ENCODE results near the gene TBC1D10B. TPM values are rescaled to one million over a fixed set of nuclear protein-coding genes. Genes with fewer than 3 reads are reported as not detected.

Gene TBC1D10B
- total and polyA plus RNA-seq, 9 of the 15 experiments (the other 6 are each of a cell fraction or from before 2014, with no cell fraction given), result 2.2 to 55.4 (median 17.5) TPM

DNA sequence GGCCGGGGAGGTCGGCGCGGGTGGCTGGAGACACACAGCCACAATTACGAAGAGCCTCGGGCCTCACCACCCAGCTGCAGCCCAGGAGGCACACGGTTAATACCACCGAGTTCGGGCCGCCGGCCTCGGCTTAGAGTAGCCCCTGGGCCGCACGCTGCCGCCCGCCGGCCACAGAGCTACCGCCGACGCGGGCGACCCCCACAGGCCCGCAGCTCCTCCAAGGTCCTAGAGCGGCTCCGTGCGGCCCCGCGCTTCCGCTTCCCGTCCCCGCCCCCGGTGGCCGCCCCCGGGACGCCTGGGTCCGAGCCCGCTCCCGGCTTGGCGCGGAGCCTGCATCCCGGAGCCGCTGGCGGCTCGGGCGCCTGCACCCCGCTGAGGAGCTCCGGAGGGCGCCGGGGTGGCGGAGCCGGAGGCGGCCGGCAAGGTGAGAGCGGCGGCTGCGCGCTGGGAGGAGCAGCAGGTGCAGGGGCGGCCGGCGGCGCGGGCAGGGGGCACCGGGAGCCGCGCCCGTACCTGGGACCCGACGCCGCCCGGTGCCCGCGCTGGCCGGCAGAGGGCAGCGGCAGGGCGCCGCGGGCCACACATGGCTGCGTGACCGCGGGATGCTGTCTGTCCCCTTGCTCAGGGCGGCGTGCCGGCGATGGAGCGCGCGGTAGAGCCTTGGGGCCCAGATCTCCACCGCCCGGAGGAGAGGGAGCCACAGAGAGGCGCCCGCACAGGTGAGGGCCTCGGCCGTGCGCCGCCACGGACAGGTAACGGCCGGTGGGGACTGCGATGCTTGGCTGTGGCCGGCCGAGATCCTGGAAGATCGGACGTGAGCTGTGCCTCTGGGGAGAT, 25.1 kb upstream of the TBC1D10B start, which contains the start of gene ZNF48 (continued):
- TF ChIP-seq SMAD4 (CRISPR knock-in tag; conservative IDR thresholded peaks at IDR 0.05) (peak; percentile 90), ZNF76 (CRISPR knock-in tag; IDR thresholded peaks at IDR 0.05; ENCODE audit: borderline replicate concordance) (no peak), PHF21A (IDR thresholded peaks at IDR 0.05; ENCODE audit: borderline replicate concordance, low read depth) (no peak), STAT5B (CRISPR knock-in tag; IDR thresholded peaks at IDR 0.05) (no peak), KLF1 (tag; IDR thresholded peaks at IDR 0.05) (peak; percentile 57; the same call in 1 of the 2 replicates), TOE1 (IDR thresholded peaks at IDR 0.05; ENCODE audit: borderline replicate concordance) (peak; percentile 38; the same call in 1 of the 2 replicates), TOE1 (CRISPR knock-in tag; IDR thresholded peaks at IDR 0.05; ENCODE audit: borderline replicate concordance, low read depth) (no peak), ZNF253 (CRISPR knock-in tag; conservative IDR thresholded peaks at IDR 0.05) (no peak), ZBTB1 (CRISPR knock-in tag; IDR thresholded peaks at IDR 0.05; ENCODE audit: borderline replicate concordance, low read depth) (peak; percentile 93; the same call in 1 of the 2 replicates), KDM4B (IDR thresholded peaks at IDR 0.05; ENCODE audit: borderline replicate concordance in 2 of 2, low read depth in 1 of 2) (no peak), YY1 (IDR thresholded peaks at IDR 0.05; ENCODE audit: borderline replicate concordance in 1 of 3, control insufficient read depth in 1 of 3, extremely low read depth in 1 of 3, insufficient read depth in 3 of 3, insufficient read length in 1 of 3, insufficient replicate concordance in 2 of 3, low read depth in 1 of 3, low read length in 2 of 3) (peak in 2 of 3 experiments; percentile 44 to 57), FIP1L1 (IDR thresholded peaks at IDR 0.05; ENCODE audit: low read depth, low read length, poor library complexity, severe bottlenecking) (peak; percentile 67), SPI1 (IDR thresholded peaks at IDR 0.05; ENCODE audit: borderline replicate concordance, low read depth, low read length) (peak; percentile 55; the same call in 1 of the 2 replicates), GATAD2B (IDR thresholded peaks at IDR 0.05; ENCODE audit: borderline replicate concordance) (peak; percentile 97), PHF8 (IDR thresholded peaks at IDR 0.05; ENCODE audit: borderline replicate concordance, low read length) (peak; percentile 60; the same call in 1 of the 2 replicates), MECOM (CRISPR knock-in tag; IDR thresholded peaks at IDR 0.05) (no peak), GATAD2A (IDR thresholded peaks at IDR 0.05) (0 out of 2 replicates have a peak, but pooled peaks have one; percentile 28), HDAC1 (IDR thresholded peaks at IDR 0.05) (peak in 1 of 2 experiments; percentile 80; a peak in 2 of 4 replicates), CSDE1 (IDR thresholded peaks at IDR 0.05) (no peak), ZNF444 (CRISPR knock-in tag; IDR thresholded peaks at IDR 0.05) (no peak), ZNF197 (CRISPR knock-in tag; IDR thresholded peaks at IDR 0.05; ENCODE audit: low read depth) (no peak), JUN (IDR thresholded peaks at IDR 0.05; ENCODE audit: borderline replicate concordance, low read depth, low read length) (0 out of 2 replicates have a peak, but pooled peaks have one; percentile 15), JUN (CRISPR knock-in tag; IDR thresholded peaks at IDR 0.05; ENCODE audit: borderline replicate concordance) (no peak), ZNF121 (CRISPR knock-in tag; conservative IDR thresholded peaks at IDR 0.05) (no peak), POLR2A (conservative IDR thresholded peaks at IDR 0.05) (peak; percentile 68), GABPB2 (CRISPR knock-in tag; conservative IDR thresholded peaks at IDR 0.05) (no peak)
- TF ChIP-seq, protein P1, sequence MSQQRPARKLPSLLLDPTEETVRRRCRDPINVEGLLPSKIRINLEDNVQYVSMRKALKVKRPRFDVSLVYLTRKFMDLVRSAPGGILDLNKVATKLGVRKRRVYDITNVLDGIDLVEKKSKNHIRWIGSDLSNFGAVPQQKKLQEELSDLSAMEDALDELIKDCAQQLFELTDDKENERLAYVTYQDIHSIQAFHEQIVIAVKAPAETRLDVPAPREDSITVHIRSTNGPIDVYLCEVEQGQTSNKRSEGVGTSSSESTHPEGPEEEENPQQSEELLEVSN (IDR thresholded peaks at IDR 0.05; ENCODE audit: borderline replicate concordance in 1 of 2, extremely low read depth in 1 of 2, insufficient read depth in 1 of 2, insufficient read length in 1 of 2, low read depth in 1 of 2, low read length in 1 of 2, poor library complexity in 1 of 2, severe bottlenecking in 1 of 2), result peak; percentile 35 to 74

All from K562 (cell line).